GM12874 (cell line): ENCODE data around the gene ZCCHC17.

Source experiments
- CTCF ChIP-seq: IDR thresholded peaks from 2 replicates; pipeline ENCODE4 v1.5.1; 2011; ENCODE audit warnings: low read depth, mild to moderate bottlenecking, control low read depth, low read length, moderate library complexity; ENCODE audit not compliant: insufficient read depth

Gene ZCCHC17

DNA sequence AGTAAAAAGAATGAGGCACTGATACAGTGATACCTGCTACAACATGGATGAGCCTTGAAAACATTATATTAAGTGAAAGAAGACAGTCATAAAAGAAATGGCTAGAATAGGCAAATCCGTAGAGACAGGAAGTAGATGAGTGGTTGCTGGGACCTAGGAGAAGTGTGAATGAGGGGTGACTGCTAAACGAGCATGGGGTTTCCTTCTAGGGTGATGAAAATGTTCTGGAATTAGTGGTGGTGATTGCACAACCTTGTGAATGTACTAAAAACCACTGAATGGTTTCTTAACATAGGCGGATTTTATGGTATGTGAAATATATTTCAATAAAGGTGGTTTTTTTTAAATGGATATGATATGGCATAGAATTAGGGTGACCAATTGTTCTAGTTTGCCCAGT, 103.6 kb downstream of the ZCCHC17 start:
- TF ChIP-seq CTCF = no peak

DNA sequence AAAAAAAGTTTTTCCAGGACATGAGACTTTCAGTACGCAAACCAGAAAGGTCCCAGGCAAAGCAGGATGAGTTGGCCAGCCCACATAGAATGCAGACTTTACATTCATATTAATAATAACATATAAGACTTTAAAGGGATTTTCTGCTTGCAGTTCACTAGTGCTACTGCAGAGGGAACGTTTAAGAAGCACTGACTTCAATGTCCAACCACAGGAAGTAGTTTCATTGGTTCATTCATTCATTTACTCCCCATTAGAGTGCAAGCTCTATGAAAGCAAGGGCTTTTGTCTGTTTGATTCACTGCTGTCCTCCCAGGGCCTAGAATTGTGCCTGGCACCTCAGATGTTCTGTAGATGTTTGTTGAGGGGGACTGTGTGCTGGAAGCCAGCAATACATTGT, 104.4 kb downstream of the ZCCHC17 start:
- no peak for TF ChIP-seq CTCF

GRCh38 chr1:31405578-31406245, 108.9 kb downstream of the ZCCHC17 start:
- TF ChIP-seq CTCF = no peak

- TF ChIP-seq CTCF = no peak
Observed at GRCh38 chr1:31407029-31407626, 110.3 kb downstream of the ZCCHC17 start.

DNA sequence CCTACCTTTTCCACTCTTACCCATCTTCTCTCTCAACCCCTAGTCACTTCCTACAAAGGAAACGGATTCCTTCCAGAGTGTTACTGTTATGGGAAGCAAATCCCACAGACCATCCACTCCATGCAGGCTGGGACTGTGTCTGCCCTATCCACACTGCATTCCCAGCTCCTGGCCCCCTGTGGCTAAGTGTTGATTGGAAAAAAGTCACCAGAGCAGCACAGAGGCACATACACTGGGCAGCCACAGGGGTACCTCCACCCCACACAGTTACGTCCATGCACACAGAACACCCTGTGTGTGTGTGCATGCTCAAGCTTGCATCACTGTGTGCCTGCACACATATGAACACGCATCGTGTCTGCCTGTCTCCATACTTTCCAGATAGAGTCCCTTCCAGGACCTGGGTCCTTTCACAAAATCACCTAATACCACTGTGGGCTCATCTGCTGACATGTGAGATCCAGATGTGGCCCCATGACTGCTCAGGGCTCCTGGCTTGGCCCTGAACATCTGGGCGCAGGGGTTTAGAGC, 112.0 kb downstream of the ZCCHC17 start:
- TF ChIP-seq CTCF = no peak

- TF ChIP-seq CTCF = no peak
Observed at GRCh38 chr1:31409946-31410858, 113.4 kb downstream of the ZCCHC17 start.

DNA sequence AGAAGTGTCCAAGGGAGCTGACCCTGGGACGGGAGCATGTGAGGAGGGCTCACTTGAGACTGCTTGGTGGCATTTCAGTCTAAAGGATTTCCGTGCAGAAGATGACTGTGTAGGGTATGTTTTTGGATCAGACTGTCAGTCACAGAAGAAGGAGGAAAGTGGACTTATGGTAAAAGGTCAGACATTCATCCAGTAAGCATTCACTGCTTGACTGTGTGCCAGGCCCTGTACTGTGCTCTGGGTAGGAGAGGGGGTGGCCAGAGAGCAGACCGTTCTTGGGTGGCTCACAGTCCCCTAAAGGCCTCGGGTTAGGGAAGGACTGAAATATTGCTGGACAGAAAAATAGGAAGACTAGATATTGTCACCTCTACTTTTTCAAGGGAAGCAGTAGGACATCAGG, 114.0 kb downstream of the ZCCHC17 start:
- TF ChIP-seq CTCF = no peak
